ENCODE measurements around the gene ADD1.

Gene ADD1

GRCh38 chr4:2923668-2924173 is 80.1 kb downstream of the ADD1 start:
- no peak for DNase-seq (ENCODE audit: low read depth)
- no peak overlapping the region for H3K4me3 ChIP-seq (ENCODE audit: control insufficient read depth, low read depth, low read length)

GRCh38 chr4:2924286-2924685 is 80.6 kb downstream of the ADD1 start:
- no peak for DNase-seq (ENCODE audit: low read depth)
- H3K4me3 ChIP-seq (ENCODE audit: control insufficient read depth, low read depth, low read length): no peak overlapping the region
- TF ChIP-seq CTCF (IDR thresholded peaks at IDR 0.05; ENCODE audit: control insufficient read depth, insufficient read depth, low read depth, low read length, missing control alignments): no peak

More at GRCh38 chr4:2923668-2924173, 80.1 kb downstream of the ADD1 start:
- no peak for TF ChIP-seq CTCF (IDR thresholded peaks at IDR 0.05; ENCODE audit: control insufficient read depth, insufficient read depth, low read depth, low read length, missing control alignments)

GRCh38 chr4:2924765-2925301 is 81.2 kb downstream of the ADD1 start:
- no peak for TF ChIP-seq CTCF (IDR thresholded peaks at IDR 0.05; ENCODE audit: control insufficient read depth, insufficient read depth, low read depth, low read length, missing control alignments)
- H3K4me3 ChIP-seq (ENCODE audit: control insufficient read depth, low read depth, low read length): no peak overlapping the region
- DNase-seq (ENCODE audit: low read depth): no peak

- TF ChIP-seq CTCF (IDR thresholded peaks at IDR 0.05; ENCODE audit: control insufficient read depth, insufficient read depth, low read depth, low read length, missing control alignments): no peak
- H3K4me3 ChIP-seq (ENCODE audit: control insufficient read depth, low read depth, low read length): no peak overlapping the region
- no peak for DNase-seq (ENCODE audit: low read depth)
Measured at GRCh38 chr4:2925496-2925895, 81.9 kb downstream of the ADD1 start.

- DNase-seq (ENCODE audit: low read depth): no peak
- no peak overlapping the region for H3K4me3 ChIP-seq (ENCODE audit: control insufficient read depth, low read depth, low read length)
- no peak for TF ChIP-seq CTCF (IDR thresholded peaks at IDR 0.05; ENCODE audit: control insufficient read depth, insufficient read depth, low read depth, low read length, missing control alignments)
Measured at GRCh38 chr4:2925931-2926860, 82.6 kb downstream of the ADD1 start.

- TF ChIP-seq CTCF (IDR thresholded peaks at IDR 0.05; ENCODE audit: control insufficient read depth, insufficient read depth, low read depth, low read length, missing control alignments): no peak
- H3K4me3 ChIP-seq (ENCODE audit: control insufficient read depth, low read depth, low read length): no peak overlapping the region
- no peak for DNase-seq (ENCODE audit: low read depth)
Measured at GRCh38 chr4:2927016-2927695, 83.5 kb downstream of the ADD1 start.

Measured in AG09309 (cell line).